DND-41 (cell line): ENCODE measurements around the gene GRIN2A.

Source experiments
- EZH2 ChIP-seq: IDR thresholded peaks from 3 replicates; pipeline ENCODE4 v1.6.1; 2012; ENCODE audit warnings: borderline replicate concordance, low read depth, mild to moderate bottlenecking, moderate library complexity, low read length, inconsistent platforms; ENCODE audit not compliant: severe bottlenecking
- TF ChIP-seq, protein P1 (sequence below): IDR thresholded peaks from 2 replicates; pipeline ENCODE4 v1.5.1; 2012; ENCODE audit warnings: borderline replicate concordance, low read length, moderate library complexity, mild to moderate bottlenecking; ENCODE audit not compliant: poor library complexity, severe bottlenecking; ENCODE audit errors: extremely low read depth

DNA sequence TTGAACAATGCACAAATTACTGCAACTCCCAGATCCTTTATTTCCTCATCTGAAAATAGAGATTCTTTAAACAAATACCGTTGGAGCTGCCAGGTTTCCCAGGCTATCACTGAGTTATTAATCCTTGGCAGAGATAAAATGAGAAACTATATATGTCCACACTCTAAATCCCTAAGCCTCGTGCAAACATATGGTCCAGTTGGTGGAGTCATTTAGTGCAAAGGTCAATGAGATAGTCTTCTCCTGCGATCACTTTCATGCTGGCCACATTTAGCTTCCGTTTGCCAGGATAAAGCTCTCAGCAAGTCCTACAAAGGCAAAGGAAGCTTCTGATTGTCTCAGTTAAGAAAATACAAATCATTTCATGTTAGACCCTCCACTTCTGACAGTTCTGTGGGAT lies 11.0 kb downstream of the GRIN2A start:
- TF ChIP-seq, protein P1, sequence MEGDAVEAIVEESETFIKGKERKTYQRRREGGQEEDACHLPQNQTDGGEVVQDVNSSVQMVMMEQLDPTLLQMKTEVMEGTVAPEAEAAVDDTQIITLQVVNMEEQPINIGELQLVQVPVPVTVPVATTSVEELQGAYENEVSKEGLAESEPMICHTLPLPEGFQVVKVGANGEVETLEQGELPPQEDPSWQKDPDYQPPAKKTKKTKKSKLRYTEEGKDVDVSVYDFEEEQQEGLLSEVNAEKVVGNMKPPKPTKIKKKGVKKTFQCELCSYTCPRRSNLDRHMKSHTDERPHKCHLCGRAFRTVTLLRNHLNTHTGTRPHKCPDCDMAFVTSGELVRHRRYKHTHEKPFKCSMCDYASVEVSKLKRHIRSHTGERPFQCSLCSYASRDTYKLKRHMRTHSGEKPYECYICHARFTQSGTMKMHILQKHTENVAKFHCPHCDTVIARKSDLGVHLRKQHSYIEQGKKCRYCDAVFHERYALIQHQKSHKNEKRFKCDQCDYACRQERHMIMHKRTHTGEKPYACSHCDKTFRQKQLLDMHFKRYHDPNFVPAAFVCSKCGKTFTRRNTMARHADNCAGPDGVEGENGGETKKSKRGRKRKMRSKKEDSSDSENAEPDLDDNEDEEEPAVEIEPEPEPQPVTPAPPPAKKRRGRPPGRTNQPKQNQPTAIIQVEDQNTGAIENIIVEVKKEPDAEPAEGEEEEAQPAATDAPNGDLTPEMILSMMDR = no peak
- TF ChIP-seq EZH2 = no peak
